T-helper 22 cell (primary cell): Measurements from ENCODE around the gene MAPK12.
A peak's percentile ranks its signal among the peaks of the same experiment; 100 is the strongest.
"Not testable (repeated sequence)": the region's sequence is repeated elsewhere in the genome, so short reads cannot be mapped to it uniquely, and the experiment has no call there.

Experiments
- DNase-seq: peaks from one replicate; pipeline ENCODE4 v3.0.0-alpha.2; 2020; ENCODE audit warnings: low read depth

Gene MAPK12

DNA sequence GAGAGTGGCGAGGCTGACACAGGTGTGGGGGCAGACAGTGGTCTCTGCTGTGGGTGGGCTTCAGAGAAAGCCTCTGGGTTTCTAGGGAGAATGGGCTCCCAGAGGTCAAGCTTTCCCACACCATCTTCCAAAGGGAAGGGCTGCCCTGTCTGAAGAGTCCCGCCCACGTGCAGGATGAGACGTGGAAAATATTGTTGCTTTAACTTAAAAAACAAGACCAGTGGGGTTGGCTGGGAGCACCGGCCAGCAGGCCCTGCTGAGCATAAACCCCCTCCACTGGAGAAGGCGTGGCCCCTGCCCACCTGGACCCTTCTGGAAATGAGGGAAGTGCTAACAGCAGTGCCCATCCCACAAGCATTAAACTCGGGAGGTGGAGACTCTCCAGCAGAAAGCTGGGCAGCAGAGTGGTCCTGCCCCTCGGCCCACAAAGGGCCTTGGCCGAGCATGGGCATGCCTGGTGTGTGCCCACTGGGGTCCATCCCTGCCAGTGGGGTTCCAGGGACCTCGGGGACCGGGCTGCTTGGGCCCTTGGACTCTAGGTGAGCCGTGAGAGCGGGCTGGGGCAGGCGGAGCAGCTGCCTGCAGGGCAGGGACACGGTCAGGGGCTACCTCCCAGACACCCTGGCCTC lies 45.3 kb downstream of the MAPK12 start:
- DNase-seq: no peak

GRCh38 chr22:50215297-50216054 lies 46.0 kb downstream of the MAPK12 start:
- no peak for DNase-seq

DNA sequence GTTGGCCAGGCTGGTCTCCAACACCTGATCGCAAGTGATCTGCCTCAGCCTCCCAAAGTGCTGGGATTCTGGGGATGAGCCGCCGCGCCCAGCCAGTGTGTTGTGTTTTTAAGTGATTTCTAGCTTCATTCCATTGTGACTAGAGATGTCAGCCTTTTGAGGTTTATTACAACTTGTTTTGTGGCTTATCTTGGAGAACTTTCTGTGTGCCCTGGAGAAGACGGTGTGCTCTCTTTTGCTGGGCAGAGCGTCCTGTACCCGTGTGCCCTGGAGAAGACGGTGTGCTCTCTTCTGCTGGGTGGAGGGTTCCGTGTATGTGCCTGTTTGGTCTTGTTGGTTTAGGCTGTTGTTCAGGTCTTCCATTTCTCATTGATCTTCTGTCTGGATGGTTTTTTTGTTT lies 48.2 kb downstream of the MAPK12 start:
- DNase-seq: no peak

DNA sequence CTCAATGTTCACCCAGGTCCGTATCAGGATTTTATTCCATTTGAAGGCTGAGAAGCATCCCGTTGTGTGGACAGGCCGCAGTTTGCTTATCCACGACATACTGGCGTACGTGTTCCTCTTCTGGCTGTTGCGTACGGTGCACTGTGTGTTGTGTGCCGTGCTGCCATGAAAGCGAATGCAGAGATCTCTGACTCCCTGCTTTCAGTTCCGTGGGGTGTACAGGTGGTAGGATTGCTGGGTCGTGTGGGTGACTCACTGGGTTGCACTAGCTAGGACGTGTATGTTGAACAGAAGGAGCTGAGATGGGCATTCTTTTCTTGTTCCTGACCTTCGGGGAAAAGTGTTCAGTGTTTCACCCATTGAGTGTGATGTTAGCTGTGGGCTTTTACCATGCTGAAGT lies 50.3 kb downstream of the MAPK12 start:
- no peak for DNase-seq

DNA sequence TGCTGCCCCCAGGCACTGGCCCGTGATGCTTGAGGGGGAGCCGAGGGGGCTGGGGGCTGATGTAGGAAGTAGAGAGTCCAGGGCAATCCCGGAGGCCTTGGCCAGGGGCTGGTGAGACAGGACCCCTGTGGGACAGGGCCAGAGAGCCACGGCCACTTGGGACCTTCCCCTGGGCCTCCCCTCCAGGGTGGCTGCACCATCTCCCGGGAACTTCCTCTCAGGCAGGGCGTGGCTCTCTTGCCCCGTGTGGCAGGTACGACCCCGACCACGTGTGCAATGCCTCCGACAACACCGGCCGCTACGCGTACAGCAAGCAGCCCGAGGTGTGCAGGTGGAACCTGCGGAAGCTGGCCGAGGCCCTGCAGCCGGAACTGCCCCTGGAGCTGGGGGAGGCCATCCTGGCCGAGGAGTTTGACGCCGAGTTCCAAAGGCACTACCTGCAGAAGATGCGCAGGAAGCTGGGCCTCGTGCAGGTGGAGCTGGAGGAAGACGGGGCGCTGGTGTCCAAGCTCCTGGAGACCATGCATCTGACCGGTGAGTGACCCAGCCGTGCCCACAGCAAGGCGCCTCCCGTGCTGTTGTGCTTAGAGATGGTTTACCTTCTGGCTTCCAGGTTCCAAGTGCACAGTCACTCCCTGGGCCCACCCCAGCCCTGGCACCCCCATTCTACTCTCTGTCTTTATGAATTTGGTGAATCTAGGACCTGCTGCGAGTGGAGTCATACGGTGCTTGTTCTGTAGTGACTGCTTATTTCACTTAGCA lies 50.9 kb downstream of the MAPK12 start:
- DNase-seq: no peak

DNA sequence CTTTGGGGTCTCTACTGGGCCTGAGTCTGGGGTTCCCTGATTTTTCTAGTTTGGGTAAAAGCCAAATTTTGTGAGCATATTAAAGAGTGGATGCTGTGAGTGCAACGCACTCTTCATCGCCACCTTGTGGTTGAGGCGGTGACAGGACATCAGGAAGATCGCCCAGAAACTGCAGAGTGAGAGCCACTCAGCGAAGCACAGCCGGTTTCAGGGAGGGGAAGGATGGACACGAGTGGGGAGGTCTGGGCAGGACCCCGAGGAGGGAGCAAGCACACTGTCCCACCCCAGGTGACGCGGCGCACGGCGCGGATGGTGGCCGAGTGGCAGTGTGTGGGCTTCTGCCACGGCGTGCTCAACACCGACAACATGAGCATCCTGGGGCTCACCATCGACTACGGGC lies 51.6 kb downstream of the MAPK12 start:
- peak; percentile 33 for DNase-seq

GRCh38 chr22:50208939-50209892 lies 52.3 kb downstream of the MAPK12 start:
- no peak for DNase-seq

GRCh38 chr22:50208430-50208938 lies 53.0 kb downstream of the MAPK12 start:
- DNase-seq: no peak

GRCh38 chr22:50207383-50208140 lies 53.9 kb downstream of the MAPK12 start:
- DNase-seq: no peak

- DNase-seq: no peak
Observed at GRCh38 chr22:50206599-50206998, 54.9 kb downstream of the MAPK12 start.

GRCh38 chr22:50205781-50206569 lies 55.5 kb downstream of the MAPK12 start:
- DNase-seq: no peak

DNA sequence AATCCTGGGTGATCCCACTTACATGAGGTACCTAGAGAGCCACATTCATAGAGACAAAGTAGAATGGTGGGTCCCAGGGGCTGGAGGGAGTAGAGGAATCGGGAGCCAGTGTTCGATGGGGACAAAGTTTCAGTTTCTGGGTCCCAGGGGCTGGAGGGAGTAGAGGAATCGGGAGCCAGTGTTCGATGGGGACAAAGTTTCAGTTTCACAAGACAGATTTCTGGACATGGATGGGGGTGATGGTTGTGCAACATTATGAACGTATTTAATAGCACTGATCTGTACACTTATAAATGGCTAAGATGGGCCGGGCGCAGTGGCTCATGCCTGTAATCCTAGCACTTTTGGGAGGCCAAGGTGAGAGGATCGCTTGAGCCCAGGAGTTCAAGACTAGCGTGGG lies 56.5 kb downstream of the MAPK12 start:
- DNase-seq: not testable (repeated sequence)

GRCh38 chr22:50204571-50204970 lies 56.9 kb downstream of the MAPK12 start:
- DNase-seq: no peak

DNA sequence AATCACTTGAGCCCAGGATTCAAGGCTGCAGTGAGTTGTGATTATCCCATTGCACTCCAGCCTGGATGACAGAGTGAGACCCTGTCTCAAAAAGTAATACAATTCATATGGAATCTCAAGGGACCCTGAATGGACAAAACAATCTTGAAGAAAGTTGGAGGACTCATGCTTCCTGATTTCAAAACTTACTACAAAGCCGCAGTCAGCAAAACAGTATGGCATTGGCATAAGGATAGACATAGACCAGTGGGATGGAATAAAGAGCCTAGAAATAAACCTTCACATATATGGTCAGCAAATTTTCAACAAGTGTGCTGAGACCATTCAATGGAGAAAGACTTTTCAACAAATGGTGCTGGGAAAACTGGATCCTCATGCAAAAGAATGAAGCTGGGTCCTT lies 58.2 kb downstream of the MAPK12 start:
- no peak for DNase-seq
